GM19351 (cell line): Measurements from ENCODE around the gene ERICH3.

Experiments used
- ATAC-seq: cut with Tn5 transposase; IDR thresholded peaks from one replicate; pipeline ENCODE4 v1.9.1; 2021; ENCODE audit warnings: mild to moderate bottlenecking, moderate library complexity; ENCODE audit not compliant: unreplicated experiment

The ERICH3 gene

GRCh38 chr1:74673351-74674111, at the start of gene ERICH3:
ERICH3 (minus strand) TSS chr1:74673792; CDS start chr1:74673519, 273 bp downstream.
- peak; percentile 34 for ATAC-seq

DNA sequence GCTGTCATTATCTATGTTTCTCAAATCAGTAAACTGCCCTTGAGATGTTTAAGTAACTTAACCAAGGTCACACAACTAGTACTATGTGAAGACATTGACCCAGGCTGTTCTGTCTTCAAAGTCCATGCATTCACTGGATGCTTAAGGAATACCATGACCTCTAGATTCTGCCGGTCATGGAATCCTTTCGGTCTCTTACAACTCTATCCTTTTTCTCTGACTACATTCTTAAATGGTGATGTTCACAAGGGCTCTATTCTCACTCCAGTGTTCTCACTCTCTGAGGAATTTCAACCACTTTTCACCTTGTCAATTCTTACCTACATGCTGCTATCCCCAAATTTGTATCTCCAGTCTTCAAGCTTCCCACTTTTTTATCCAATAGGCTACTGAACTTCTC, 44.0 kb upstream of the ERICH3 start:
- no peak for ATAC-seq

- no peak for ATAC-seq
These were observed 43.2 kb upstream of the ERICH3 start for GRCh38 chr1:74716822-74717221.

- ATAC-seq = no peak
These were observed 42.2 kb upstream of the ERICH3 start for GRCh38 chr1:74715806-74716205.

GRCh38 chr1:74715236-74715502, 41.6 kb upstream of the ERICH3 start:
- no peak for ATAC-seq

DNA sequence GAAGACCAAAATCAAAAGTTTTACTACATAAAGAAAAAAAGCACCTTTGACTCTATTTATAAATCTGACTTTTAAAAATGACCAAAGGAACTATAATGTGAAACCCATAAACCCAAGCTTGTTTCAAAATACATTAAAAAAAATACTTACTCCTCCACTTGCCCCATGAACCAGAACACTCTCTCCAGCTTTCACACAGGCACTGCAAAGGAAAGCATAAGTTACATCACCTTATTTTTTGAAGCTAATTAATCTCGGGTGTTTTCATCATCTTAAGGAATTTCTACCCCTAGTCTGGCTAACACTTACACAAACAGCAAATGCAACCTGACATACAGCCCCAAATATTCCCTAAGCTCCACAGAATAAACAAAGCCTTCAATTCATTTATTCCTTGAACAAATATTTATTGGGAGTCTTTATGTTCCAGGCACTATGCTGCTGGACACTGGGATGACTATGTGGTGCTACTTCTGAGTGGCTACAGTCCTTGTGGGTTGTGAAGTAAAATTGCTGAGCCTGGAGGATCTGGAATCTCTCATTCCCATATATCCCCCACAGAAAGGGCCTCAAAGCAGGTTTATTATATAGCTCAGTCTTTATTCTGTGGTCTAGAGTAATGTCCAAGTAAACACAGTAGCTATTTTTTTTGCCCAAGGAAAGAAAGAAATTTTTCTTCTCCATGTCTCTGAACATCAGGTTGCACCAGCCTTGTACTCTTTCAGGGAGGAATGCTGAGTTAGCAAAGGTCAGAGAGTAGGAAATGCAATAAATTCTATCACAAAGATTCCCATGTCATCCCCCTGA, 41.0 kb upstream of the ERICH3 start:
- peak; percentile 65 for ATAC-seq

DNA sequence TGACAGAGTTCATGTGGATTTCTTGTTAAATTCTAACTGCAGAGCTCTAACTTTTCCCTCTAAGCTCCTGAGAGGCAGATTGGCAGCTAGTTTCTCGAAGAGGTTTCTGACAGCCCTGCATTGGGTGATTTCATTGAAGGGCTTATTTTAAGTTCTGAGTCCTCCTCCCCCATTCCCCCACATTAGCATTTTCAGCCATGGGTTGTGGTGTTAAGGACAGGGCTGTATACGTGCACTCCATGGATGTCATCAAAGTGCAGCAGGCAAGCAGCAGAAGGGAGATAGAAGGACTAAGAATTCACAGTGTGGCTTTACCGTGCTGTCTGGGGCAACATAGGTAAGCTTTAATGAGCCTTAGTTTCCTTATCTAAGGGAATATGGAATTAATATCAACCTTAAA, 40.3 kb upstream of the ERICH3 start:
- peak; percentile 15 for ATAC-seq

DNA sequence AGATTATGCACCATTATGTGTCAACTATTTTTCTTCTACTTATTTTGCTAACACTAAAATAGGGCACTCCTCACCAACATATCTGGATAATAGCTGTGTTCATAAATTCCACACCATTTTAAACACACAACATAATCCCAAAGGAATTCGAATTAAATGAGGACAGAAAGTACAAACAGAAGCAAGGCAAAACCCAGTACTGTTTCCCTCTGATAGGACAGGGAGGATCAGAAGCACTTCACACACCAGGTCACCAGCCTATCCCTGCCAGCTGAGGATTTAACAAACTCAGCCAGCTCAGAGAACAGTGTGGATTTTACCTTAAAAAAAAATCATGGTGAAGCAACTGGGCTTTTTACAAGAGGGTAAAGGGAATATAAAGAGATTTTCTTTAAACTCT, 39.3 kb upstream of the ERICH3 start:
- no peak for ATAC-seq

DNA sequence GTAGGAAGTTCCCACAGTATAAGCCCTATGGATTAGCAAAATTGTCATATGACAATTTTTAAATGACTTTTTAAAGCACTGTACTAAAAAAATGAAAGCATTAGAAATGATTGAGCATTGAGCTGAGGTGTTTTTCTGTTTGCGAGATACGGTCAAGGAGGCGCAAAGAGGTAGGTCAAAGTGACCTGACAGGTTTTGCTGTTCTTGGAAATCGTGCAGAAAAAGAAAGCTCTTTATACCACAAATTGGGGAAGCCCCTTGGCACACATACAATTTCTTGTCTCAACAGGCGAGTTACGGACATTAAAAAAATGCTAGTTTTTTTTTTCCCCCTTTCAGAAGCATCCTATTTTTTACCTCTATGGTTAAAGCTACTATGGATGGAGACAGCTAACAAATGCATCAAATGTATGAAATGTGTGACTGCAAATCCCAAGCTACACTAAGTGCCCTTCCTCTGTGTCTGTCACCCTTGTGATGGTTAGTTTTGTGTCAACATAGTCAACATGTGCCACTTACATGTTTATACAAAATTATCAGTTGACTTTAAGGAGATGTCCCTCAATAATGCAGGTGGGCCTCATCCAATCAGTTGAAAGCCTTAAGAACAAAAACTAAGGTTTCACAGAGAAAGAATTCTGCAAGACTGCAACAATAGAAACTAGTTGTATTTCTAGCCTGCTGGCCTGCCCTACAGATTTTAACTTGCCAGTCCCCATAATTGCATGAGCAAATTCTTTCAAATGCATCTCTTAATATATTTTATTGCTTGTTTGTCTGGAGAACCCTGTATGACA, 30.0 kb upstream of the ERICH3 start:
- no peak for ATAC-seq

GRCh38 chr1:74699331-74699730, 25.7 kb upstream of the ERICH3 start:
- no peak for ATAC-seq

- ATAC-seq = no peak
These were observed 24.2 kb upstream of the ERICH3 start for GRCh38 chr1:74697832-74698231.

- ATAC-seq = no peak
These were observed 19.9 kb upstream of the ERICH3 start for GRCh38 chr1:74693473-74693872.

- no peak for ATAC-seq
These were observed 17.3 kb upstream of the ERICH3 start for GRCh38 chr1:74690909-74691308.

DNA sequence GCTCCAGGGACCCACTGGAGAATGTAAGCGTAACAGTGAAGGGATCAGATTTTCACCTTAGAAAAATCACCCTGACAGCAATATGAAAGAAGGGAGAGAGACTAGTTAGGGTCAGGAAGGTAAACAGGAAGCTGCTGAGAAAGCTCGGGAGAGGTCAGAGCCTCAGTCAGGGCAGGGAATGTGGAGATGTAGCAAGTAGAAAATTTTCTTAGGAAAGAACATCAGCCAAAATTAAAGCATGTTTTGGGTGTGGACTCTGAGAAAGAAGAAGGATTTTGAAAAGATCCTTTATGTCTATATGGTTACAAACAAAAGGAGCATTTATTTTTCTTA, 16.7 kb upstream of the ERICH3 start:
- ATAC-seq = no peak

DNA sequence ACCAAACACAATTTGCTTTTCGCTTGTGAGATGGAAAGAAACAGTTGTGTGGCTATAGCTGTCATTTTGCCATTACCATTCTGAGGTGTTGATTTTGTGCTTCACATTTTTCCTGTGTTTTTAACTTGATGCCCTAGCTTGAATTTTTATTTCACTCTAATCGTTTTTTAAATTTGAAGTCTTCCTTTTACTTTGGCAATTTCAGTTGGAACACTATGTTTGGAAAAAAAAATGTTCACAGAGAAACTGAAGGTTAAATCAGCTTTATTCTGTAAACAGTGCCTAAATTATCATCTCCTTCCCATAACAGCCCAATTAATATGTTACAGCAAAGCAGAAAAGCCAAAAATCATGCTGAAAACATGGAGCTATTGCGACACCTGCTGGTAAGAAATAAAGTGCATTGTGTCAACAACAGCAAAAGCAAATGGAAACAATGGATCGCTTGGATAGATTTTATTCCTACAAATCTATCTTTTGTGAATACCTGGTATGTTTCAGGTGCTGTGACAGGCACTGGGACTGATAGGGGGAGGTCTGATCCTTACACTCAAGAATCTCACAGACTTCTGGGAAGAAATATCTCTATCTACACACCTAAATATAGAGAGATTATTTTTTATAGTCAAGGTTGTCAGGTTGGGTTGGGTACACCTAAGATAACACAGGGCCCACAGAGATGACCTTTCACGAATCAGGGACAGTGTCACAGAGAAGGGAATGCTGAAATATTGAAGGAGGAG, 16.2 kb upstream of the ERICH3 start:
- peak; percentile 75 for ATAC-seq

GRCh38 chr1:74686928-74687327, 13.3 kb upstream of the ERICH3 start:
- ATAC-seq = no peak

DNA sequence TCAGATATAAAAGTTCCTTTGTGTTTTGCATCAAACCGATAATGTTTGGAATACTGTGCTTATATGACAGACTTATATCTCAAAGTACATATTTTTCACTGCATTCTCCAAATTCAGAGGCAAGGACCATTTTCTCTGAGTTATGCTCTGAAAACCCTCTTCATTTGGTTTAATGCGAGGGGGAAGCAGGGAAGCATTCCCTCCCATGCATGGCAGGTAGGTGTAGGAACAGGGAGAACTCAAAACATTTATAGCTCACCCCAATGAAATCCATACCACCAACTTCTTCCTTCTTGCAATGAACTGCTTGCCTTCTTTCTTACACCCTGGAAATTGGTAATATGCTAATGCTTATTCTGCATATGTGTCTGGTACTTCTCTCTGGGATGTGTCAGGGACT, 10.7 kb upstream of the ERICH3 start:
- ATAC-seq = no peak

DNA sequence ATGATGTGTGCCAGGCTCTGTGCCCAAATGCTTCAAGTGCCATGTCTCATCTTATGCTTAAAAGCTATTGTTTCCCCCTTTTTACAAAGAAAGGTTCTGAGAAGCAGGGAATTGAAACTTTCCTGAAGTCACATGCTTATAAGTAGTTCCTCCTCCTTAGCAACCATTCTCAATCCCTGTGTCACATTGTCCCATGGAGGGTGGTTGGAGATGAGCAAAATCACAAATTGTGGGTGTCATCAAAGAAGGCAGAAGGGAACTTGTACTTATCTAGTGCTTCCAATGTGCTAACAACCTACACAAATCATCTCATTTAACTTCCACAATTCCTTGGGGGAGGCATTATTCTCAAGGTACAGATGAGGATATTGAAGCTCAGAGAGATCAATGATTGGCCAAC, 10.1 kb upstream of the ERICH3 start:
- no peak for ATAC-seq

DNA sequence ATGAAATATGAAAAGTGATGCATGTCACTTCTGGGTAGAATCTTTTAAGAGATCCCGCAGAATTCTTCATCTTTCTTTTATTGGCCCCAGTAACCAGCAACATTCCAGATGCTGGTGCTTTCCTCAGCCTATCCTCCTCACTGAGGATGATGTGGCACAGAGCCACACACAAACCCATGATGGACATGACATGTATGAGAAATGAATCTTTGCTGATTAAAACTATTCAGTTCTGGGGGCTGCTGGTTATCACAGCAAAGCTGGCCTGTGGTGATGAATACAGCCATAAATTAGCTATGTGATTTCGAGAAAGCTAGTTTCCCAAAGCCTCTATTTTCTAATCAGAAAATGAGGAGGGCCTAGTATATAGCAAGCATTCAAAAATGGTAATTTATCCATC, 8.3 kb upstream of the ERICH3 start:
- ATAC-seq = no peak

DNA sequence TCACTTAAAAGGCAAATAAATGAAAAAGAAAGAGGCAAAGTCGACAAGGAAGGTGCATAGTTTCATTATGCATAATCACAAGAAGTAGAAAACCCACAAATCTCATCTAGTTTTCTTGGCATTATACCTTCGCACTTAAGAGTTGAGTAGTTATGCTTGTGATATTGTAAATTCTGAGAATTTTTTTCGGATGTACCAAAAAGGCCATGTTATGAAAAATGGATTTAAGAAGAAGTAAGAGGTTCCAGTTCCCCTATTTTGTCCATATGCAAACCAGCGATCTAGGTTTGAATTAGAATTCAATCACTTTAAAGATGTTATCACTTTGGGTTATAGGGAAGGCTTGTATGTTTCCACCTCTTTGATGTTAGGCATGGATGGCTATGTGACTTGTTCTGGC, 7.9 kb upstream of the ERICH3 start:
- ATAC-seq = peak; percentile 79

DNA sequence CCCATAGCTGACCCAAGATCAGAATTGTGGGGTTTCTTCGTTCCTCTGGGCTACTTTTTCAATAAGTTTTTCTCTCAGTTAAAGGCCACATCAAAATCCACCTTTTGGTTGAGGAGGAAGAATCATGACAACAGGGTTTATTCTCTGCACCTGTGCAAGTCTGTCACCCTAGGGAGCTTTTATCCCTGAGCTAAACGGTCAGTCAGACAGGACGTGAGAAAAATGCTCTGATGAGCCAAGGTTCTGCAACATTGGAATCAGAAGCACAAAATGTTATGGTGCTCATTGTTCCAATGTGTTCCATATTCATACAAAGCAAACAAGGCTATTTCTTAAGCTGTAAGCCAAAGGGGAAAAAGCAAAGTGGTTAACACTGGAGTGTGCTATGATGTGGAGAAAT, 7.4 kb upstream of the ERICH3 start:
- ATAC-seq = peak; percentile 22
